Ishikawa (cell line): ENCODE data around the gene ATP6V1F.

Experiments used
- CREB1 ChIP-seq: IDR thresholded peaks from 2 replicates; pipeline ENCODE4 v1.6.1; 2012; ENCODE audit warnings: low read depth
- EGR1 ChIP-seq: IDR thresholded peaks from 2 replicates; pipeline ENCODE4 v1.6.1; 2012
- EP300 ChIP-seq: IDR thresholded peaks from 2 replicates; pipeline ENCODE4 v1.6.1; 2012; ENCODE audit warnings: borderline replicate concordance
- FOXM1 ChIP-seq: IDR thresholded peaks from 2 replicates; pipeline ENCODE4 v1.6.1; 2012; ENCODE audit warnings: low read depth, borderline replicate concordance
- MAX ChIP-seq: IDR thresholded peaks from 2 replicates; pipeline ENCODE4 v1.6.1; 2012
- TCF12 ChIP-seq: IDR thresholded peaks from 2 replicates; pipeline ENCODE4 v1.6.1; 2012; ENCODE audit warnings: low read depth
- YY1 ChIP-seq: IDR thresholded peaks from 2 replicates; pipeline ENCODE4 v1.6.1; 2012; ENCODE audit warnings: low read depth

- no peak for TF ChIP-seq EP300
- TF ChIP-seq MAX, result no peak
- TF ChIP-seq FOXM1, result no peak
- TF ChIP-seq TCF12, result no peak
- TF ChIP-seq CREB1, result no peak
- TF ChIP-seq EGR1, result no peak
- no peak for TF ChIP-seq YY1
Measured at GRCh38 chr7:128843938-128844621, 18.6 kb upstream of the ATP6V1F start.
